Stimulated activated CD4-positive, alpha-beta T cell treated with anti-CD3 and anti-CD28 coated beads, Interleukin-4, amount 100 ng/mL, for 48 hours (primary cell): ENCODE measurements around the gene CSHL1.

Experiments
- DNase-seq, 2 donors: peaks; one replicate each; pipeline ENCODE4 v3.0.0-alpha.2; 2020; ENCODE audit warnings: low read depth in 2 of 2

Gene CSHL1

GRCh38 chr17:63911041-63911635 lies at the start of gene CSHL1:
Gene CSHL1, minus strand, starts transcription at chr17:63911258. Its CDS starts 62 bp downstream, at chr17:63911196.
- no peak for DNase-seq

- no peak for DNase-seq
These were observed 49.4 kb upstream of the CSHL1 start for GRCh38 chr17:63960430-63960829.

GRCh38 chr17:63960006-63960405 lies 48.9 kb upstream of the CSHL1 start:
- no peak for DNase-seq

- DNase-seq = no peak
These were observed 45.4 kb upstream of the CSHL1 start for GRCh38 chr17:63956296-63956920.

- no peak for DNase-seq
These were observed 44.7 kb upstream of the CSHL1 start for GRCh38 chr17:63955791-63956190.

GRCh38 chr17:63955232-63955631 lies 44.2 kb upstream of the CSHL1 start:
- no peak for DNase-seq

GRCh38 chr17:63954402-63955063 lies 43.5 kb upstream of the CSHL1 start:
- no peak for DNase-seq

- DNase-seq = no peak
These were observed 40.2 kb upstream of the CSHL1 start for GRCh38 chr17:63950940-63951907.

- no peak for DNase-seq
These were observed 38.7 kb upstream of the CSHL1 start for GRCh38 chr17:63949576-63950250.

- no peak for DNase-seq
These were observed 37.5 kb upstream of the CSHL1 start for GRCh38 chr17:63948521-63948920.

GRCh38 chr17:63947711-63948330 lies 36.8 kb upstream of the CSHL1 start:
- DNase-seq = no peak

- DNase-seq = peak; percentile 58 to 60
These were observed 35.6 kb upstream of the CSHL1 start for GRCh38 chr17:63946440-63947363.

GRCh38 chr17:63945784-63946439 lies 34.9 kb upstream of the CSHL1 start:
- no peak for DNase-seq

- DNase-seq = no peak
These were observed 33.9 kb upstream of the CSHL1 start for GRCh38 chr17:63944736-63945499.

GRCh38 chr17:63943745-63944144 lies 32.7 kb upstream of the CSHL1 start:
- no peak for DNase-seq

GRCh38 chr17:63942309-63942985 lies 31.4 kb upstream of the CSHL1 start:
- no peak for DNase-seq

GRCh38 chr17:63941751-63942150 lies 30.7 kb upstream of the CSHL1 start:
- no peak for DNase-seq

- no peak for DNase-seq
These were observed 30.1 kb upstream of the CSHL1 start for GRCh38 chr17:63941162-63941561.
